K562 (cell line): ENCODE data around the gene FAM53A. TPM values are rescaled to one million over a fixed set of nuclear protein-coding genes. Genes with fewer than 3 reads are reported as not detected.

ENCODE experiments used
- ATAC-seq: fragments of 200-7000 bp; cut with Tn5 transposase; 3 replicates; pipeline ENCODE4 v1.9.1; 2020; ENCODE audit warnings: moderate library complexity
- BruUV-seq: library from RNA; stranded (reverse); fragments of 400-500 nt; replicated peaks from 2 replicates; lab custom pipeline; 2021; lab: Mats Ljungman, UMichigan
- CTCF ChIA-PET: fragments of 300-600 bp; formaldehyde crosslinking; extraction: SDS; loops from one replicate; lab custom pipeline; 2021; ENCODE audit warnings: low intra/inter-chr PET ratio; lab: Yijun Ruan, JAX
- POLR2A ChIA-PET: fragments of 300-600, 350-650 bp; sonication (Branson Sonifier 250); formaldehyde crosslinking; extraction: SDS; loops from one replicate; lab custom pipeline; 2021; ENCODE audit warnings: antibody characterized with exemption, inconsistent platforms; lab: Yijun Ruan, JAX
- DNase-seq, 4 experiments: peaks; one replicate each; pipeline versions ENCODE4 v3.0.0 to v3.0.0-alpha.2; 2011 to 2018; ENCODE audit warnings: low spot score in 3 of 4, mixed read lengths in 3 of 4; ENCODE audit errors: extremely low read depth in 1 of 4
- FAIRE-seq: peaks from 2 replicates; lab custom pipeline; 2011; peaks lifted over from hg19 to GRCh38; lab: Jason Lieb, UNC
- H2AFZ ChIP-seq: 2 replicates; pipeline ENCODE4 v1.6.0; 2011; ENCODE audit warnings: low read depth, low read length, control low read depth, inconsistent platforms
- H3K27ac ChIP-seq: fragments of 200-600 bp; 3 replicates; pipeline ENCODE4 v1.8.0; 2011; ENCODE audit warnings: low read depth, mild to moderate bottlenecking, control low read depth, inconsistent platforms, low read length, moderate library complexity, mixed read lengths; ENCODE audit errors: extremely low read depth
- H3K27me3 ChIP-seq, 2 experiments: fragments of 300-600 bp in 1 of 2; 2 replicates in 1 of 2; 3 replicates in 1 of 2; pipeline versions ENCODE4 v1.6.0 to v1.8.0; 2011; ENCODE audit warnings: inconsistent platforms in 2 of 2, low read length in 2 of 2, mild to moderate bottlenecking in 1 of 2, mixed read lengths in 1 of 2, moderate library complexity in 1 of 2; ENCODE audit not compliant: control insufficient read depth in 2 of 2, insufficient read depth in 2 of 2
- H3K36me3 ChIP-seq: fragments of 300-600 bp; 3 replicates; pipeline ENCODE4 v1.8.0; 2011; ENCODE audit warnings: mild to moderate bottlenecking, low read length, inconsistent platforms; ENCODE audit not compliant: control insufficient read depth, insufficient read depth
- H3K4me1 ChIP-seq, 2 experiments: fragments of 200-600 bp in 1 of 2; replicated peaks in 1 of 2; 2 replicates in 1 of 2; 3 replicates in 1 of 2; pipeline versions ENCODE4 v1.5.1 to v1.8.0; 2011; ENCODE audit warnings: inconsistent platforms in 2 of 2, low read length in 2 of 2, mild to moderate bottlenecking in 1 of 2, mixed read lengths in 1 of 2, moderate library complexity in 1 of 2; ENCODE audit not compliant: control insufficient read depth in 2 of 2, insufficient read depth in 2 of 2
- H3K4me2 ChIP-seq: 2 replicates; pipeline ENCODE4 v1.6.1; 2011; ENCODE audit warnings: low read length, control low read depth, inconsistent platforms, mixed read lengths; ENCODE audit not compliant: insufficient read depth
- H3K4me3 ChIP-seq: fragments of 200-600 bp; sonication (generic), shearing (Covaris generic); 2 replicates; pipeline ENCODE4 v1.5.1; 2016; ENCODE audit warnings: control low read depth, inconsistent platforms
- H3K79me2 ChIP-seq: fragments of 200-600 bp; 3 replicates; pipeline ENCODE4 v1.8.0; 2011; ENCODE audit warnings: low read length, inconsistent platforms; ENCODE audit not compliant: control insufficient read depth, insufficient read depth
- H3K9ac ChIP-seq, 2 experiments: 2 replicates each; pipeline versions ENCODE4 v1.6.0 to v1.6.1; 2011; ENCODE audit warnings: low read depth in 2 of 2, low read length in 2 of 2, control low read depth in 1 of 2, inconsistent platforms in 1 of 2, mild to moderate bottlenecking in 1 of 2, mixed read lengths in 1 of 2; ENCODE audit not compliant: insufficient read depth in 1 of 2
- H3K9me1 ChIP-seq: one replicate; pipeline ENCODE4 v1.6.0; 2011; ENCODE audit warnings: inconsistent platforms, mild to moderate bottlenecking, low read length, moderate library complexity; ENCODE audit not compliant: control insufficient read depth, insufficient read depth
- H3K9me3 ChIP-seq: replicated peaks from 2 replicates; pipeline ENCODE4 v1.5.1; 2011; ENCODE audit warnings: low read depth, low read length, inconsistent platforms; ENCODE audit not compliant: control insufficient read depth, insufficient read depth
- H4K20me1 ChIP-seq: replicated peaks from 2 replicates; pipeline ENCODE4 v1.6.1; 2011; ENCODE audit warnings: low read length, inconsistent platforms, mixed read lengths; ENCODE audit not compliant: control insufficient read depth, insufficient read depth
- CREB3L1 ChIP-seq: fragments of 450-650 bp; IDR thresholded peaks from 2 replicates; pipeline ENCODE4 v1.6.1; 2014; ENCODE audit warnings: low read depth, mild to moderate bottlenecking, moderate library complexity, borderline replicate concordance
- DIDO1 ChIP-seq: fragments of 450-650 bp; IDR thresholded peaks from 2 replicates; pipeline ENCODE4 v1.6.1; 2016; ENCODE audit warnings: low read depth, missing biosample characterization, missing genetic modification characterization
- GABPA ChIP-seq: fragments of 200-800 bp; sonication (Bioruptor generic); conservative IDR thresholded peaks from 2 replicates; pipeline ENCODE4 v1.6.1; 2016; ENCODE audit warnings: low read depth, missing genetic modification characterization, missing compliant biosample characterization
- GTF2A2 ChIP-seq: IDR thresholded peaks from 2 replicates; pipeline ENCODE4 v1.6.1; 2016; ENCODE audit warnings: mild to moderate bottlenecking, missing genetic modification characterization, missing compliant biosample characterization
- MCM3 ChIP-seq: fragments of 450-650 bp; IDR thresholded peaks from 2 replicates; pipeline ENCODE4 v1.6.1; 2016
- TCF7 ChIP-seq: sonication (generic); IDR thresholded peaks from 2 replicates; pipeline ENCODE4 v1.6.1; 2016; ENCODE audit warnings: antibody characterized with exemption, borderline replicate concordance
- YY1 ChIP-seq, 3 experiments: IDR thresholded peaks; 2 replicates each; pipeline ENCODE4 v1.6.1; 2011; ENCODE audit warnings: low read length in 2 of 3, mild to moderate bottlenecking in 2 of 3, moderate library complexity in 2 of 3, borderline replicate concordance in 1 of 3, control low read depth in 1 of 3, low read depth in 1 of 3; ENCODE audit not compliant: insufficient read depth in 3 of 3, insufficient replicate concordance in 2 of 3, control insufficient read depth in 1 of 3, insufficient read length in 1 of 3; ENCODE audit errors: extremely low read depth in 1 of 3
- ZNF146 ChIP-seq: IDR thresholded peaks from one replicate; pipeline ENCODE4 v1.6.1; 2018; ENCODE audit warnings: missing compliant biosample characterization; ENCODE audit not compliant: unreplicated experiment
- ZNF311 ChIP-seq: fragments of 250-450 bp; sonication (Bioruptor Pico); IDR thresholded peaks from 2 replicates; pipeline ENCODE4 v1.4.0; 2020; ENCODE audit warnings: mild to moderate bottlenecking, moderate library complexity
- WGBS: fragments of 100-300 bp; shearing (Covaris generic); methylation state at CpG from one replicate; pipeline ENCODE4 v1.1.6; 2016; ENCODE audit warnings: low coverage, mixed read lengths; ENCODE audit not compliant: insufficient coverage; ENCODE audit errors: missing lambda C conversion rate; 5-methylcytosine and 5-hydroxymethylcytosine counted together
- in situ Hi-C: fragments of 300-500 bp; cut with MboI; formaldehyde crosslinking; loops from 4 replicates; pipeline ENCODE4 v1.15.0; 2018; ENCODE audit warnings: inconsistent platforms, mixed read lengths
- intact Hi-C: fragments of 100-400 bp; cut with micrococcal nuclease; formaldehyde crosslinking; loops from 2 replicates; pipeline ENCODE4 v1.14.2; 2022
- polyA plus RNA-seq, 8 experiments: library from polyadenylated mRNA; depleted of rRNA in 4 of 8; stranded (reverse) in 5 of 8; unstranded in 3 of 8; fragments of >200 nt; fragmentation: Nextera tagmentation in 2 of 8; fragmentation: Illumina TruSeq in 1 of 8; extraction: Ambion mirVana in 2 of 8; extraction: Trizol in 1 of 8; gene quantifications; 2 replicates each; pipeline versions ENCODE4 v1.2.1 to v1.2.3, GENCODE V29; 2011 to 2014; ENCODE audit warnings: inconsistent platforms in 1 of 8, missing spikeins in 1 of 8
- total RNA-seq, 7 experiments: library from RNA; depleted of rRNA in 6 of 7; stranded (reverse); fragments of >200 nt in 6 of 7; fragmentation: Illumina TruSeq in 2 of 7; extraction: Trizol in 2 of 7; gene quantifications; 2 replicates each; pipeline versions ENCODE4 v1.2.1 to v1.2.3, GENCODE V29; 2011 to 2021; ENCODE audit warnings: low replicate concordance in 1 of 7
- TF ChIP-seq, protein P1 (sequence below): fragments of 250-450 bp; sonication (Bioruptor Pico); IDR thresholded peaks from 2 replicates; pipeline ENCODE4 v1.4.0; 2020; ENCODE audit warnings: mild to moderate bottlenecking
- TF ChIP-seq, protein P2 (sequence below): IDR thresholded peaks from 2 replicates; pipeline ENCODE4 v1.6.1; 2011; ENCODE audit not compliant: insufficient read length; ENCODE audit errors: extremely low read depth

The FAM53A gene
- total and polyA plus RNA-seq, 9 of the 15 experiments (the other 6 are each of a cell fraction or from before 2014, with no cell fraction given), result 0.53 to 2.7 (median 1.4) TPM; not detected in 2

GRCh38 chr4:1656986-1657385, 27.1 kb downstream of the FAM53A start (continued):
- TF ChIP-seq GTF2A2 (no peak), TCF7 (no peak), MCM3 (no peak), YY1 (IDR thresholded peaks at IDR 0.05; ENCODE audit: borderline replicate concordance in 1 of 3, control insufficient read depth in 1 of 3, extremely low read depth in 1 of 3, insufficient read depth in 3 of 3, insufficient read length in 1 of 3, insufficient replicate concordance in 2 of 3, low read depth in 1 of 3, low read length in 2 of 3) (no peak), GABPA (tag) (no peak)
- TF ChIP-seq, protein P1, sequence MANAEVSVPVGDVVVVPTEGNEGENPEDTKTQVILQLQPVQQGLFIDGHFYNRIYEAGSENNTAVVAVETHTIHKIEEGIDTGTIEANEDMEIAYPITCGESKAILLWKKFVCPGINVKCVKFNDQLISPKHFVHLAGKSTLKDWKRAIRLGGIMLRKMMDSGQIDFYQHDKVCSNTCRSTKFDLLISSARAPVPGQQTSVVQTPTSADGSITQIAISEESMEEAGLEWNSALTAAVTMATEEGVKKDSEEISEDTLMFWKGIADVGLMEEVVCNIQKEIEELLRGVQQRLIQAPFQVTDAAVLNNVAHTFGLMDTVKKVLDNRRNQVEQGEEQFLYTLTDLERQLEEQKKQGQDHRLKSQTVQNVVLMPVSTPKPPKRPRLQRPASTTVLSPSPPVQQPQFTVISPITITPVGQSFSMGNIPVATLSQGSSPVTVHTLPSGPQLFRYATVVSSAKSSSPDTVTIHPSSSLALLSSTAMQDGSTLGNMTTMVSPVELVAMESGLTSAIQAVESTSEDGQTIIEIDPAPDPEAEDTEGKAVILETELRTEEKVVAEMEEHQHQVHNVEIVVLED, result no peak
- TF ChIP-seq, protein P2, sequence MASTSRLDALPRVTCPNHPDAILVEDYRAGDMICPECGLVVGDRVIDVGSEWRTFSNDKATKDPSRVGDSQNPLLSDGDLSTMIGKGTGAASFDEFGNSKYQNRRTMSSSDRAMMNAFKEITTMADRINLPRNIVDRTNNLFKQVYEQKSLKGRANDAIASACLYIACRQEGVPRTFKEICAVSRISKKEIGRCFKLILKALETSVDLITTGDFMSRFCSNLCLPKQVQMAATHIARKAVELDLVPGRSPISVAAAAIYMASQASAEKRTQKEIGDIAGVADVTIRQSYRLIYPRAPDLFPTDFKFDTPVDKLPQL, result no peak

- CTCF ChIA-PET, result no interaction called here
- FAIRE-seq (no peak), DNase-seq (no peak), ATAC-seq (no peak)
- H3K9me3 ChIP-seq, result no peaks in the 10 kb centered on the region
- H3K4me3 ChIP-seq, result no peak overlapping the region
- H3K9me1 ChIP-seq, result no peaks in the 10 kb centered on the region
- H3K9ac ChIP-seq, result no peak overlapping the region; a peak in 1 of 4 replicates
- no peak for TF ChIP-seq ZNF146 (CRISPR knock-in tag)
- no peak for TF ChIP-seq DIDO1 (tag)
- TF ChIP-seq ZNF311 (CRISPR knock-in tag), result no peak
- no peak for TF ChIP-seq CREB3L1
- no peak overlapping the region for H3K27ac ChIP-seq
- H3K4me1 ChIP-seq, result peaks cover 0 to 48% of the 10 kb centered on the region in 2 experiments; a peak in 2 of 5 replicates
- no peak overlapping the region for H3K4me2 ChIP-seq
- in situ Hi-C loops, result no loop called here
- no peaks in the 10 kb centered on the region for H3K36me3 ChIP-seq
- peaks cover 6% of the 10 kb centered on the region for H4K20me1 ChIP-seq
- no peak overlapping the region for H2AFZ ChIP-seq
- POLR2A ChIA-PET, result interaction anchor here (0.6 kb wide), 1 partner anchor 14 kb away, joined by 3 read pairs; no protein-coding TSS in a partner anchor
- peaks cover 0 to 11% of the 10 kb centered on the region in 2 experiments; a peak in 3 of 5 replicates for H3K27me3 ChIP-seq
- no TSS peak for BruUV-seq
- WGBS, result 37% methylated on average over 5 of the region's 5 CpGs
- no peaks in the 10 kb centered on the region for H3K79me2 ChIP-seq
- intact Hi-C loops, result no loop called here
Observed at GRCh38 chr4:1656132-1656531, 28.0 kb downstream of the FAM53A start.
